PFSK-1 (cell line): Measurements from ENCODE around the gene C16orf95.

Experiments used
- POLR2AphosphoS5 ChIP-seq: IDR thresholded peaks from 2 replicates; pipeline ENCODE4 v1.6.1; 2012; ENCODE audit warnings: low read depth, mild to moderate bottlenecking, control low read depth, low read length, moderate library complexity
- REST ChIP-seq, 2 experiments: IDR thresholded peaks; 2 replicates each; pipeline versions ENCODE4 v1.6.1 to v1.8.0; 2011 to 2012; ENCODE audit warnings: low read depth in 2 of 2, low read length in 2 of 2, control low read depth in 1 of 2, inconsistent platforms in 1 of 2, mild to moderate bottlenecking in 1 of 2, moderate library complexity in 1 of 2; ENCODE audit not compliant: insufficient read depth in 1 of 2
- SIN3A ChIP-seq: IDR thresholded peaks from 2 replicates; pipeline ENCODE4 v1.6.1; 2012; ENCODE audit warnings: mild to moderate bottlenecking, low read length, moderate library complexity, borderline replicate concordance; ENCODE audit not compliant: insufficient read depth
- TAF1 ChIP-seq: IDR thresholded peaks from 2 replicates; pipeline ENCODE4 v1.6.1; 2012; ENCODE audit warnings: low read length, control low read depth, borderline replicate concordance; ENCODE audit not compliant: insufficient read depth

GRCh38 chr16:87340198-87340597 is 23.0 kb upstream of the C16orf95 start:
- no peak for TF ChIP-seq SIN3A
- TF ChIP-seq POLR2AphosphoS5: no peak
- TF ChIP-seq TAF1: no peak
- TF ChIP-seq REST (IDR thresholded peaks at IDR 0.05; ENCODE audit: insufficient read depth in 1 of 2, low read depth in 2 of 2, low read length in 2 of 2): no peak
